ENCODE data around the gene NTRK2.

GRCh38 chr9:84924266-84924665 lies 254.7 kb downstream of the NTRK2 start:
- TF ChIP-seq CTCF (conservative IDR thresholded peaks at IDR 0.05 in 1 of 2, IDR thresholded peaks at IDR 0.05 in 1 of 2; ENCODE audit: extremely low read depth in 1 of 2, insufficient read depth in 1 of 2, low read depth in 1 of 2, low read length in 2 of 2), result no peak
- TF ChIP-seq EZH2 (IDR thresholded peaks at IDR 0.05; ENCODE audit: borderline replicate concordance, low read length), result no peak

Measured in mammary epithelial cell (primary cell).